COLO668 (cell line): Measurements from ENCODE around the gene PDE4DIP.
"Not testable (repeated sequence)": the region's sequence is repeated elsewhere in the genome, so short reads cannot be mapped to it uniquely, and the experiment has no call there.

Experiments
- DNase-seq: peaks from one replicate; lab custom pipeline; 2025; ENCODE audit not compliant: unreplicated experiment; lab: John Stamatoyannopoulos, UW

The PDE4DIP gene

DNA sequence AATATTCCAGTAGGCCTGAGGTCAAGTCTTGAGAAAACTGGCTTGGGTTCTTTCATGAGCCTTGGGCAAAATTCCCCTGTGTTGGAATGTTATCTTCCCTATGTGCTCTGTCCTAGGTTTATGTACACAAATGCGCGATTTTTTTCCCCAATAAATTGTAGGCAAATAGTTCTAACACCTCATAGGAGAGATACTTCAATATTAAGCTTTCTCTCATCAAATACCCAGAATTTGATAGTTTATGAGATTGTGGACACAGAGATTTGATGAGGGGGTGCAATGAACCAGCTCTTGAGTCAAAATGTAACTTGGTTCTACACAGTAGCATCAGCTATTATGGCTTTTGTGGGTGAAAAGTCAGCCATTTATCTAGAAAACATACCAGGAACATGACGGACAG lies 220.4 kb downstream of the PDE4DIP start:
- not testable (repeated sequence) for DNase-seq

DNA sequence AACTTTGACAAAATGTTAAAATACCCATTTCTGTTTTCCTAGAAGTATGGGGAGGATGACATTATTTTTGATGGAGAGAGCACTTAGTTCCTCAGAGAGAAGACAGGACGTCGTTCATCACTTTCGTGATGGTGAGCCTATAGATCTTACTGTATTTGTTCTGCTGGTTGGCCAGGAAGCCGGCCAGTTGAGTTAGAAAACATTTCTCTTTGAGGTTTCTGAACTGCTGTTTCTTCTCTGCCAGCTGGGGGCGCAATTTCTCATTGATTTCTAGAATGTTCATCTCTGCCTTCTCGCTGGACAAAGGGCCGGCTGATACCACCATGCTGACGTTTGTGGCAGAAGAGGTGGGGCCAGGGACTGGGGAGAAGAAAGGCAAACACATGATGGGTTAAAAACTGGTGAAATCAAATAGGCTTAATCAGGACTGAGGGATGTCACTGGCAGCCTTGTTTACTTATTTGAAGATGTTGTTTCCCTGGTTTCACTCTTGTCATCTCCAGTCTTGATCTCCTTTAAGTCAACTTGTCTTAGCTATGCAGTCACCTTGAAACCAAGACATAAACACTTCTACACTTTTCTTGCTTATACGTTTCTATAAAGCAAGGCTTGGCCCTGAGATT lies 231.4 kb downstream of the PDE4DIP start:
- not testable (repeated sequence) for DNase-seq
